LNCaP clone FGC (cell line): ENCODE data around the gene TTLL10.
"Not testable (repeated sequence)": the region's sequence is repeated elsewhere in the genome, so short reads cannot be mapped to it uniquely, and the experiment has no call there.

Experiments
- DNase-seq: peaks from one replicate; pipeline ENCODE4 v3.0.0-alpha.2; 2011; ENCODE audit warnings: low read depth
- H3K4me3 ChIP-seq: 2 replicates; pipeline ENCODE4 v1.5.1; 2011; ENCODE audit warnings: mild to moderate bottlenecking, low read depth, low read length, control low read depth
- TF ChIP-seq, protein P1 (sequence below): IDR thresholded peaks from 2 replicates; pipeline ENCODE4 v1.5.1; 2012; ENCODE audit warnings: mild to moderate bottlenecking; ENCODE audit not compliant: control insufficient read depth, insufficient read depth; ENCODE audit errors: extremely low read depth

TTLL10 gene

GRCh38 chr1:1173061-1173792, 453 bp upstream of the TTLL10 start:
- TF ChIP-seq, protein P1, sequence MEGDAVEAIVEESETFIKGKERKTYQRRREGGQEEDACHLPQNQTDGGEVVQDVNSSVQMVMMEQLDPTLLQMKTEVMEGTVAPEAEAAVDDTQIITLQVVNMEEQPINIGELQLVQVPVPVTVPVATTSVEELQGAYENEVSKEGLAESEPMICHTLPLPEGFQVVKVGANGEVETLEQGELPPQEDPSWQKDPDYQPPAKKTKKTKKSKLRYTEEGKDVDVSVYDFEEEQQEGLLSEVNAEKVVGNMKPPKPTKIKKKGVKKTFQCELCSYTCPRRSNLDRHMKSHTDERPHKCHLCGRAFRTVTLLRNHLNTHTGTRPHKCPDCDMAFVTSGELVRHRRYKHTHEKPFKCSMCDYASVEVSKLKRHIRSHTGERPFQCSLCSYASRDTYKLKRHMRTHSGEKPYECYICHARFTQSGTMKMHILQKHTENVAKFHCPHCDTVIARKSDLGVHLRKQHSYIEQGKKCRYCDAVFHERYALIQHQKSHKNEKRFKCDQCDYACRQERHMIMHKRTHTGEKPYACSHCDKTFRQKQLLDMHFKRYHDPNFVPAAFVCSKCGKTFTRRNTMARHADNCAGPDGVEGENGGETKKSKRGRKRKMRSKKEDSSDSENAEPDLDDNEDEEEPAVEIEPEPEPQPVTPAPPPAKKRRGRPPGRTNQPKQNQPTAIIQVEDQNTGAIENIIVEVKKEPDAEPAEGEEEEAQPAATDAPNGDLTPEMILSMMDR: no peak
- no peak overlapping the region for H3K4me3 ChIP-seq
- DNase-seq: no peak

GRCh38 chr1:1175221-1176062, 1.8 kb downstream of the TTLL10 start:
- TF ChIP-seq, protein P1: no peak
- DNase-seq: no peak
- no peak overlapping the region for H3K4me3 ChIP-seq

GRCh38 chr1:1176063-1176761, 2.5 kb downstream of the TTLL10 start:
- not testable (repeated sequence) for H3K4me3 ChIP-seq, DNase-seq

DNA sequence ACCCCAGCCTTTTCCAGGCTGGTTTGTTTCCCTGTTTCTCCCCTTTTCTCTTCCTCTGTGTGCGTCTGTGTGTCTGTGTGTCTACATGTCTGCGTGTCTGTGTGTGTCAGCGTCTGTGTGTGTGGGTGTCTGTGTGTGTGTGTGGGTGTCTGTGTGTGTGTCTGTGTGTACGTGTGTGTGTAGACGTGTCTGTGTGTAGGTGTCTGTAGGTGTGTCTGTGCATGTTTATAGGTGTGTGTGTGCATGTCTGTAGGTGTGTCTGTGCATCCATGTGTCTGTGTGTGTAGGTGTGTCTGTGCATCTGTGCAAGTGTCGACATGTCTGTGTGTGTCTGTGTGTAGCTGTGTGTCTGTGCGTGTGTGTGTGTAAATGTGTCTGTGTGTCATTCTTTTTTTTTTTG, 3.3 kb downstream of the TTLL10 start:
- no peak overlapping the region for H3K4me3 ChIP-seq
- no peak for DNase-seq
- TF ChIP-seq, protein P1: no peak

GRCh38 chr1:1177452-1178206, 3.9 kb downstream of the TTLL10 start:
- no peak overlapping the region for H3K4me3 ChIP-seq
- TF ChIP-seq, protein P1: no peak
- DNase-seq: no peak

DNA sequence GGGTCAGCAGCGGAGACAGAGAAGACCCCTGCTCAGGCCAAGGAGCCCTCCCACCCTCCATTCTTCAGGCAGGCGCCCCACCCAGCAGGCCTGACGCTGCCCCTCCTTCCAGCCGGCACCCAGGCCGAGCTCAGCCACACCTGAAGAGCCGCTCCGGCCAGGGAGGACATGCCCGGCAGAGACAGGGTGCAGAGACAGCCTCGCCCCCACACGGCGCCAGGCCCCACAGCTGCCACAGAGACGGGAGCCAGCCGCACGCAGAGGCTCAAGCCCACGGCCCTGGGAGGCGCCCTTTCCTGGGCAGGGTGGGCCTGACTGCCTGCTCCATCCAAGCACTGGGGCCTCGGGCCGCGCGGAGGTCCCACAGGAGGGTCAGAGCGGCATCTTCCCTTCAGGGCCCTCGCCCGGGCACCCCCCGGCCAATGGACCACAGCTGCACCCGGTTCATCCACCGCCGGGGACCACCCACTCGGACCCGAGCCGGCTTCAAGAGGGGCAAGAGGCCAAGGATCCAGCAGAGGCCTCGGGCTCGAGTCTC, 5.2 kb downstream of the TTLL10 start:
- H3K4me3 ChIP-seq: no peak overlapping the region
- no peak for DNase-seq
- TF ChIP-seq, protein P1: no peak
